HS-5 (cell line): ENCODE measurements around the gene COMMD3.
A peak's percentile ranks its signal among the peaks of the same experiment; 100 is the strongest.

ENCODE experiments used
- DNase-seq: peaks from one replicate; pipeline ENCODE4 v3.0.0-alpha.2; 2012; ENCODE audit warnings: low read depth

Gene COMMD3

GRCh38 chr10:22366771-22367170, 50.6 kb downstream of the COMMD3 start:
- DNase-seq: no peak

- no peak for DNase-seq
These were observed 51.3 kb downstream of the COMMD3 start for GRCh38 chr10:22367471-22367870.

GRCh38 chr10:22368402-22368801, 52.2 kb downstream of the COMMD3 start:
- no peak for DNase-seq

- no peak for DNase-seq
These were observed 52.8 kb downstream of the COMMD3 start for GRCh38 chr10:22368981-22369380.

- peak; percentile 16 for DNase-seq
These were observed 53.4 kb downstream of the COMMD3 start for GRCh38 chr10:22369434-22370072.
